Prostate gland (tissue), 2 donors: ENCODE results near the gene WAS.
"Not testable (repeated sequence)": the region's sequence is repeated elsewhere in the genome, so short reads cannot be mapped to it uniquely, and the experiment has no call there.

Experiments used
- CTCF ChIP-seq, 4 experiments: fragments of 200-600 bp in 2 of 4; fragments of 450-650 bp in 2 of 4; sonication (generic) in 2 of 4; IDR thresholded peaks; 1 replicate in 3 of 4; 2 replicates in 1 of 4; pipeline ENCODE4 v1.5.1; 2016 to 2019; ENCODE audit warnings: antibody characterized with exemption in 4 of 4, mild to moderate bottlenecking in 2 of 4, moderate library complexity in 2 of 4
- POLR2A ChIP-seq: fragments of 450-650 bp; IDR thresholded peaks from one replicate; pipeline ENCODE4 v1.6.1; 2016; ENCODE audit warnings: antibody characterized with exemption, mild to moderate bottlenecking
- POLR2AphosphoS5 ChIP-seq: sonication (generic); formaldehyde crosslinking; IDR thresholded peaks from one replicate; pipeline ENCODE4 v1.6.1; 2017; ENCODE audit warnings: antibody characterized with exemption

GRCh38 chrX:48682795-48683194, 804 bp upstream of the WAS start:
- TF ChIP-seq CTCF (IDR thresholded peaks at IDR 0.05); POLR2A; POLR2AphosphoS5: not testable (repeated sequence)
